Cardiac muscle cell (in vitro differentiated cells and primary cell): Measurements from ENCODE around the gene ERGIC3. TPM values are rescaled to one million over a fixed set of nuclear protein-coding genes. Genes with fewer than 3 reads are reported as not detected.
"Not testable (repeated sequence)": the region's sequence is repeated elsewhere in the genome, so short reads cannot be mapped to it uniquely, and the experiment has no call there.

ENCODE experiments used
- DNase-seq, 2 donors: peaks; one replicate each; pipeline versions ENCODE4 v3.0.0 to v3.0.0-alpha.2; 2010 to 2017; ENCODE audit warnings: low read depth in 1 of 2, low spot score in 1 of 2
- H3K27ac ChIP-seq: fragments of 200-600 bp; sonication (generic); 2 replicates; pipeline ENCODE4 v1.5.1; 2016
- H3K27me3 ChIP-seq: fragments of 200-600 bp; sonication (generic); 2 replicates; pipeline ENCODE4 v1.6.0; 2016; ENCODE audit warnings: control low read depth
- H3K36me3 ChIP-seq: fragments of 200-600 bp; sonication (generic); 2 replicates; pipeline ENCODE4 v1.5.1; 2016; ENCODE audit warnings: control low read depth
- H3K4me1 ChIP-seq: fragments of 200-600 bp; sonication (generic); 2 replicates; pipeline ENCODE4 v1.8.1; 2017; ENCODE audit warnings: low read depth, mild to moderate bottlenecking, mixed run types
- H3K4me3 ChIP-seq: fragments of 200-600 bp; sonication (generic); 2 replicates; pipeline ENCODE4 v1.5.1; 2016; ENCODE audit warnings: mild to moderate bottlenecking
- H3K9me3 ChIP-seq: fragments of 200-600 bp; sonication (generic); 2 replicates; pipeline ENCODE4 v1.5.1; 2017; ENCODE audit warnings: low read depth, mild to moderate bottlenecking, control low read depth
- CTCF ChIP-seq: IDR thresholded peaks from 2 replicates; pipeline ENCODE4 v1.5.1; 2012; ENCODE audit warnings: low read depth, mild to moderate bottlenecking, low read length
- polyA plus RNA-seq: library from polyadenylated mRNA; unstranded; fragments of >200 nt; fragmentation: Nextera tagmentation; extraction: Ambion mirVana; gene quantifications from 2 replicates; pipeline ENCODE4 v1.2.1, GENCODE V29; 2016
- total RNA-seq: library from RNA; depleted of rRNA; stranded (reverse); fragments of >200 nt; gene quantifications from 2 replicates; pipeline ENCODE4 v1.2.3, GENCODE V29; 2016

Gene ERGIC3
- total and polyA plus RNA-seq, 2 experiments from 2014 or later = 170 to 213 TPM

GRCh38 chr20:35514371-35514932, 27.4 kb upstream of the ERGIC3 start:
- Histone ChIP-seq H3K27ac (peak overlapping the region; percentile 48), H3K9me3 (no peaks in the 10 kb centered on the region), H3K4me3 (no peak overlapping the region), H3K4me1 (no peaks in the 10 kb centered on the region), H3K27me3 (no peaks in the 10 kb centered on the region), H3K36me3 (peaks cover 15% of the 10 kb centered on the region)
- TF ChIP-seq CTCF = no peak
- DNase-seq = no peak

DNA sequence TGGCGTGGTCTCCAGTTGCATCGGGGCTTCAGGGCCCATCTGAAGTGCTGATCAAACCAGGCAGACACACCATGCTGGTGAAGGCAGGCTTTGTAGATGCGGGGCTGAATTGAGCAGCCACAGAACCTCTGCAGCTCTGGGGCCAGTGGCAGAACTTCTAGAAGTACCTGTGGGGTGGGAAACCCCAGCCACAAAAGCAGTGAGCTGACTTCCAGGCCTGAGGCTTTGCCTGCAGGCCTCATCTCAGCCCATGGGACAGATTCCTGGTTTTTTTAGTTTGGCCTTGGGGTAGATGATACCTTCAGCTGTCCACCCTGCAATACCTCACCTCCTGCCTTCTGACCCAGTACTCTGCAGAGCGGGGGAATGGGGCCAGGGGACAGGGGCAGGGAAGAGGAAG, 26.5 kb upstream of the ERGIC3 start:
- DNase-seq = no peak
- no peaks in the 10 kb centered on the region for H3K9me3 ChIP-seq
- no peak overlapping the region for H3K27ac ChIP-seq
- no peak for TF ChIP-seq CTCF
- no peaks in the 10 kb centered on the region for H3K27me3 ChIP-seq
- H3K36me3 ChIP-seq = peaks cover 9% of the 10 kb centered on the region
- H3K4me1 ChIP-seq = no peaks in the 10 kb centered on the region
- H3K4me3 ChIP-seq = no peak overlapping the region

DNA sequence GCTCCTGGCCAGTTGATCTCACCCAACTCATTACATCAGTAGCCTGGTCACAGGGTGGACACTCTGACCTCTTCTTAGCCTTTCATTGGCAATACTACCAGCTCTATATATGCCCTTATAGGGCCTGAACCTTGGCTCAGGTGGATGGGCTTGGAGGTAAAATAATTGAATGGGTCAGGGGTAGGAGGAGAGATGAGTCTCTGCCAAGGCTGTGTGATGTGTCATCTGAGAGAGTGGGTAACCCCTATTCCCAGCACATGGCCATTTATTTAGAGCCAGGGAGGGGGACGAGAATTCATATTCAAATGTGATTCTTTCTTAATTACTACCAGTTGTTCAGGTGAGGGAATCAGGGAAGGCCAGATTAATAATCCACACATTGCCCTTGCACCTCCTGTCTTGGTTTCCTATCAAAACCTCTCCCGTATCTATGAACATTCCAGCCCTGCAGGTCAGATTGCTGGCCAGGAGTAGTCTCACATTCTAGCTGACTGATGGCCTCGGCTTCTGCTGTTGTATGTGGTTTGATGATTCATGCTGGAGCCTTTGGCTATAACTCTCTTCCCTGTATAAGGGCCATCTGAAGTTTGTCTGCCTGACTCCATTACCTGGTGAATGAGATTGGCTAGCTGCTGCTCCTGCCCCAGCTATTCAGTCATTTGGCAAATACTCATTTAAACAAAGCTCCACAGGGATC, 25.8 kb upstream of the ERGIC3 start:
- TF ChIP-seq CTCF = no peak
- no peaks in the 10 kb centered on the region for H3K9me3 ChIP-seq
- no peak overlapping the region for H3K27ac ChIP-seq
- H3K4me3 ChIP-seq = no peak overlapping the region
- peak in 1 of 2 donors; percentile 75 for DNase-seq
- no peaks in the 10 kb centered on the region for H3K4me1 ChIP-seq
- H3K36me3 ChIP-seq = peaks cover 1% of the 10 kb centered on the region
- no peaks in the 10 kb centered on the region for H3K27me3 ChIP-seq

GRCh38 chr20:35517125-35517524, 24.8 kb upstream of the ERGIC3 start:
- H3K27ac ChIP-seq = no peak overlapping the region
- no peaks in the 10 kb centered on the region for H3K9me3 ChIP-seq
- DNase-seq = no peak
- no peaks in the 10 kb centered on the region for H3K4me1 ChIP-seq
- H3K27me3 ChIP-seq = no peaks in the 10 kb centered on the region
- no peaks in the 10 kb centered on the region for H3K36me3 ChIP-seq
- no peak overlapping the region for H3K4me3 ChIP-seq
- no peak for TF ChIP-seq CTCF

DNA sequence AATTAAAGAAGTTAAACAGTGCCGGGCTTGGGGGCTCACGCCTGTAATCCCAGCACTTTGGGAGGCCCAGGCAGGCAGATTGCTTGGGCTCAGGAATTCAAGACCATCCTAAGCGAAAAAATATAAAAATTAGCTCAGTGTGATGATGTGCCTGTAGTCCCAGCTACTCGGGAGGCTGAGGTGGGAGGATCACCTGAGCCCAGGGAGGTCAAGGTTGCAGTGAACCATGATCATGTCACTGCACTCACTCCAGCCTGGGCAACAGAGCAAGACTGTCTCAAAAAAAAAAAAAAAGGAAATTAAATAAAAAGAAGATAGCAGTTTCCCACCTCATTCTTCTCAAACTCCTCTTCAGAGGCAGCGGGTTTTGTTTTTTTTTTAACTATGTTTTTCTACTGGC, 24.1 kb upstream of the ERGIC3 start:
- not testable (repeated sequence) for H3K36me3 ChIP-seq, H3K27me3 ChIP-seq, H3K9me3 ChIP-seq, H3K4me1 ChIP-seq, H3K27ac ChIP-seq, DNase-seq, H3K4me3 ChIP-seq

DNA sequence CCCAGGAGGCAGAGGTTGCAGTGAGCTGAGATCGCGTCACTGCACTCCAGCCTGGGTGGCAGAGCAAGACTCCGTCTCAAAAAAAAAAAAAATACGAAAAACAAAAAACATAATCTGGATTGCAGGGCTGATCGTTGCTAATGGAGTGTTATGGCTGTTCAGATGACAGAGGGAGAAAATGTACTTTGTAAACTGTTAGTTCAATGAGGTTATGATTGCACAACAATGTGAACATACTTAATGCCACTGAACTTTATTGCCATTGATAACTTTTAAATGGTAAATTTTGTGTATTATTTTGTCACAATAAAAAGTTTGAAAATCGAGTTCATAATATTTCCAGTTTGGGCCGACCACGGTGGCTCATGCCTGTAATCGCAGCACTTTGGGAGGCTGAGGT, 22.9 kb upstream of the ERGIC3 start:
- H3K27me3 ChIP-seq = no peaks in the 10 kb centered on the region
- H3K4me1 ChIP-seq = no peaks in the 10 kb centered on the region
- no peak for DNase-seq
- H3K36me3 ChIP-seq = no peaks in the 10 kb centered on the region
- H3K4me3 ChIP-seq = no peak overlapping the region
- H3K9me3 ChIP-seq = no peaks in the 10 kb centered on the region
- no peak overlapping the region for H3K27ac ChIP-seq
- TF ChIP-seq CTCF = no peak
